ENCODE data around the gene ATP8B4.

GRCh38 chr15:50071551-50072258, 47.3 kb downstream of the ATP8B4 start:
- TF ChIP-seq EZH2 (IDR thresholded peaks at IDR 0.05; ENCODE audit: low read length) = no peak
- TF ChIP-seq, protein P1, sequence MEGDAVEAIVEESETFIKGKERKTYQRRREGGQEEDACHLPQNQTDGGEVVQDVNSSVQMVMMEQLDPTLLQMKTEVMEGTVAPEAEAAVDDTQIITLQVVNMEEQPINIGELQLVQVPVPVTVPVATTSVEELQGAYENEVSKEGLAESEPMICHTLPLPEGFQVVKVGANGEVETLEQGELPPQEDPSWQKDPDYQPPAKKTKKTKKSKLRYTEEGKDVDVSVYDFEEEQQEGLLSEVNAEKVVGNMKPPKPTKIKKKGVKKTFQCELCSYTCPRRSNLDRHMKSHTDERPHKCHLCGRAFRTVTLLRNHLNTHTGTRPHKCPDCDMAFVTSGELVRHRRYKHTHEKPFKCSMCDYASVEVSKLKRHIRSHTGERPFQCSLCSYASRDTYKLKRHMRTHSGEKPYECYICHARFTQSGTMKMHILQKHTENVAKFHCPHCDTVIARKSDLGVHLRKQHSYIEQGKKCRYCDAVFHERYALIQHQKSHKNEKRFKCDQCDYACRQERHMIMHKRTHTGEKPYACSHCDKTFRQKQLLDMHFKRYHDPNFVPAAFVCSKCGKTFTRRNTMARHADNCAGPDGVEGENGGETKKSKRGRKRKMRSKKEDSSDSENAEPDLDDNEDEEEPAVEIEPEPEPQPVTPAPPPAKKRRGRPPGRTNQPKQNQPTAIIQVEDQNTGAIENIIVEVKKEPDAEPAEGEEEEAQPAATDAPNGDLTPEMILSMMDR (optimal IDR thresholded peaks at IDR 0.05 in 1 of 3, IDR thresholded peaks at IDR 0.05 in 1 of 3, conservative IDR thresholded peaks at IDR 0.05 in 1 of 3; ENCODE audit: extremely low read depth in 1 of 3, insufficient read depth in 2 of 3, low read length in 3 of 3) = no peak
